ENCODE results near the gene MAN1A2. TPM values are rescaled to one million over a fixed set of nuclear protein-coding genes. Genes with fewer than 3 reads are reported as not detected.

The MAN1A2 gene
- total RNA-seq, 1 experiment from 2014 or later: 38.1 TPM

DNA sequence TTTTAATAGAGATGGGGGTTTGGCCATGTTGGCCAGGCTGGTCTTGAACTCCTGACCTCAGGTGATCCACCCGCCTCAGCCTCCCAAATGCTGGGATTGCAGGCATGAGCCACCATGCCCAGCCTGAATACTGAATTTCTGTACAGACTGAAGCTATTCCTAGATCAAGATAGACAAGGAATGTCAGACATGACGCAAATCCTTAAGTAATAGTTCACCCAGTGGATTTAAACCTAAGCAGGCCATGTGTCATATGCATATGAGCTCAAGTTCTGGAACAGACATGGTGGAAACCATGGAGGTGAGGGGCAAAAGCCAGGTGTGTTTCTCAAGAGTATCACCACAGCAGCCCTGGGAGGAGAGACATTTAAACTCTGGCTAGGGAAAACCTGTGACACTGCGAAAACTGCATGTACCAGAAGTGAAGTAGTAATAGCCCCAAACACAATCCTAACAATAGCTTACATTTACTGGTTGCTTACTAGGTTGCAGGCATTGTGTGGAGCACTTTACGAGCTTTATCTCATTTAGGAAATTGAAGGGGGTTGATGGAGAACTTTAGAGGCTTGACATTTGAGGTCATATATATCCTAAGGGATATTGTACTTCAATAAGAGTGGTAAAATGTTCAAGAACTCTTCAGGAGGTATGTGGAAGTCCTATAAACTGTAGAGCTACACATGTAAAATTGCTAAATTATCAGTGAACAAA, 31.7 kb upstream of the MAN1A2 start:
- TF ChIP-seq, protein P1, sequence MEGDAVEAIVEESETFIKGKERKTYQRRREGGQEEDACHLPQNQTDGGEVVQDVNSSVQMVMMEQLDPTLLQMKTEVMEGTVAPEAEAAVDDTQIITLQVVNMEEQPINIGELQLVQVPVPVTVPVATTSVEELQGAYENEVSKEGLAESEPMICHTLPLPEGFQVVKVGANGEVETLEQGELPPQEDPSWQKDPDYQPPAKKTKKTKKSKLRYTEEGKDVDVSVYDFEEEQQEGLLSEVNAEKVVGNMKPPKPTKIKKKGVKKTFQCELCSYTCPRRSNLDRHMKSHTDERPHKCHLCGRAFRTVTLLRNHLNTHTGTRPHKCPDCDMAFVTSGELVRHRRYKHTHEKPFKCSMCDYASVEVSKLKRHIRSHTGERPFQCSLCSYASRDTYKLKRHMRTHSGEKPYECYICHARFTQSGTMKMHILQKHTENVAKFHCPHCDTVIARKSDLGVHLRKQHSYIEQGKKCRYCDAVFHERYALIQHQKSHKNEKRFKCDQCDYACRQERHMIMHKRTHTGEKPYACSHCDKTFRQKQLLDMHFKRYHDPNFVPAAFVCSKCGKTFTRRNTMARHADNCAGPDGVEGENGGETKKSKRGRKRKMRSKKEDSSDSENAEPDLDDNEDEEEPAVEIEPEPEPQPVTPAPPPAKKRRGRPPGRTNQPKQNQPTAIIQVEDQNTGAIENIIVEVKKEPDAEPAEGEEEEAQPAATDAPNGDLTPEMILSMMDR (IDR thresholded peaks at IDR 0.05 in 2 of 3, conservative IDR thresholded peaks at IDR 0.05 in 1 of 3; ENCODE audit: borderline replicate concordance in 1 of 3, insufficient read depth in 1 of 3, low read depth in 2 of 3, low read length in 2 of 3): no peak
- TF ChIP-seq EZH2phosphoT487 (IDR thresholded peaks at IDR 0.05; ENCODE audit: borderline replicate concordance): no peak
- TF ChIP-seq, protein P2, sequence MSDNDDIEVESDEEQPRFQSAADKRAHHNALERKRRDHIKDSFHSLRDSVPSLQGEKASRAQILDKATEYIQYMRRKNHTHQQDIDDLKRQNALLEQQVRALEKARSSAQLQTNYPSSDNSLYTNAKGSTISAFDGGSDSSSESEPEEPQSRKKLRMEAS (IDR thresholded peaks at IDR 0.05): no peak
- TF ChIP-seq YY1 (IDR thresholded peaks at IDR 0.05; ENCODE audit: extremely low read depth, insufficient replicate concordance, low read depth, low read length): no peak
- no peak for TF ChIP-seq TCF7L2 (IDR thresholded peaks at IDR 0.05; ENCODE audit: borderline replicate concordance, extremely low read depth, insufficient read depth, insufficient read length)
- no peak for TF ChIP-seq CEBPB (IDR thresholded peaks at IDR 0.05; ENCODE audit: low read depth)
- no peak for TF ChIP-seq EZH2 (IDR thresholded peaks at IDR 0.05)
- TF ChIP-seq, protein P3, sequence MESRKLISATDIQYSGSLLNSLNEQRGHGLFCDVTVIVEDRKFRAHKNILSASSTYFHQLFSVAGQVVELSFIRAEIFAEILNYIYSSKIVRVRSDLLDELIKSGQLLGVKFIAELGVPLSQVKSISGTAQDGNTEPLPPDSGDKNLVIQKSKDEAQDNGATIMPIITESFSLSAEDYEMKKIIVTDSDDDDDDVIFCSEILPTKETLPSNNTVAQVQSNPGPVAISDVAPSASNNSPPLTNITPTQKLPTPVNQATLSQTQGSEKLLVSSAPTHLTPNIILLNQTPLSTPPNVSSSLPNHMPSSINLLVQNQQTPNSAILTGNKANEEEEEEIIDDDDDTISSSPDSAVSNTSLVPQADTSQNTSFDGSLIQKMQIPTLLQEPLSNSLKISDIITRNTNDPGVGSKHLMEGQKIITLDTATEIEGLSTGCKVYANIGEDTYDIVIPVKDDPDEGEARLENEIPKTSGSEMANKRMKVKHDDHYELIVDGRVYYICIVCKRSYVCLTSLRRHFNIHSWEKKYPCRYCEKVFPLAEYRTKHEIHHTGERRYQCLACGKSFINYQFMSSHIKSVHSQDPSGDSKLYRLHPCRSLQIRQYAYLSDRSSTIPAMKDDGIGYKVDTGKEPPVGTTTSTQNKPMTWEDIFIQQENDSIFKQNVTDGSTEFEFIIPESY (IDR thresholded peaks at IDR 0.05; ENCODE audit: extremely low read depth, insufficient replicate concordance, low read length): no peak
- no peak for TF ChIP-seq EGR1 (IDR thresholded peaks at IDR 0.05; ENCODE audit: low read depth)
- TF ChIP-seq RAD21 (IDR thresholded peaks at IDR 0.05; ENCODE audit: low read depth): no peak
- TF ChIP-seq CBX3 (IDR thresholded peaks at IDR 0.05; ENCODE audit: low read depth): no peak
- no peak for TF ChIP-seq SP1 (IDR thresholded peaks at IDR 0.05; ENCODE audit: low read depth)
- no peak for TF ChIP-seq SIN3A (IDR thresholded peaks at IDR 0.05; ENCODE audit: low read depth)
- H3K4me1 ChIP-seq (ENCODE audit: control insufficient read depth in 1 of 2, insufficient read depth in 2 of 2, low read length in 2 of 2): peaks cover 6% of the 10 kb centered on the region in 2 experiments; a peak in 3 of 4 replicates
- no peak overlapping the region for H2AFZ ChIP-seq (ENCODE audit: low read depth, low read length, poor library complexity, severe bottlenecking)
- H3K4me3 ChIP-seq (replicated peaks in 1 of 2; ENCODE audit: low read depth in 1 of 2, low read length in 2 of 2): no peak overlapping the region
- H3K4me2 ChIP-seq (ENCODE audit: low read length): no peak overlapping the region
- no peak overlapping the region for H3K27ac ChIP-seq (ENCODE audit: low read depth, low read length)
- H4K20me1 ChIP-seq (ENCODE audit: insufficient read depth): no peaks in the 10 kb centered on the region
- no peaks in the 10 kb centered on the region for H3K9me2 ChIP-seq (ENCODE audit: insufficient read depth)
- no peaks in the 10 kb centered on the region for H3K36me3 ChIP-seq (ENCODE audit: control insufficient read depth in 1 of 2, insufficient read depth in 2 of 2, low read length in 2 of 2)
- H3K79me2 ChIP-seq (ENCODE audit: insufficient read depth, low read length): no peaks in the 10 kb centered on the region
- ChIA-PET CTCF (no interaction called here), RAD21 (ENCODE audit: low non-redundant PET in 1 of 2, low total read pairs in 2 of 2, uncharacterized antibody in 2 of 2, unreplicated experiment in 2 of 2) (no interaction called here), POLR2A (no interaction called here)
- no TSS peak for BruUV-seq (replicated peaks)
- no peak overlapping the region for H3K9ac ChIP-seq (ENCODE audit: low read length)
- DNase-seq (ENCODE audit: low read depth, low spot score) (no peak), ATAC-seq (no peak)
- intact Hi-C loops (cut with micrococcal nuclease): no loop called here
- H3K9me3 ChIP-seq (ENCODE audit: control insufficient read depth in 1 of 2, insufficient read depth in 1 of 2, low read depth in 1 of 2, low read length in 2 of 2): no peaks in the 10 kb centered on the region
- H3K27me3 ChIP-seq (ENCODE audit: insufficient read depth, low read length): no peaks in the 10 kb centered on the region

All from HCT116 (cell line).